CD4-positive, alpha-beta T cell (primary cell): ENCODE measurements around the gene ORM1. TPM values are rescaled to one million over a fixed set of nuclear protein-coding genes. Genes with fewer than 3 reads are reported as not detected.

Experiments used
- ATAC-seq: fragments of 200-7000 bp; cut with Tn5 transposase; one replicate; pipeline ENCODE4 v1.10.0; 2022; ENCODE audit warnings: mild to moderate bottlenecking; ENCODE audit not compliant: poor library complexity
- CTCF ChIA-PET: fragments of 350-600 bp; sonication (Branson Sonifier 250); formaldehyde crosslinking; loops from one replicate; lab custom pipeline; 2021; ENCODE audit warnings: antibody characterized with exemption, inconsistent platforms; lab: Charles Lee
- POLR2A ChIA-PET: fragments of 350-600 bp; sonication (Branson Sonifier 250); formaldehyde crosslinking; loops from one replicate; lab custom pipeline; 2021; ENCODE audit warnings: antibody characterized with exemption, inconsistent platforms; lab: Charles Lee
- DNase-seq, 14 experiments: peaks; one replicate each; pipeline ENCODE4 v3.0.0-alpha.2; 2013 to 2020; ENCODE audit warnings: mixed read lengths in 2 of 14
- H3K27ac ChIP-seq, 2 donors: one replicate each; pipeline versions ENCODE4 v1.5.1 to v1.7.0; 2013; ENCODE audit warnings: low read length in 2 of 2, low read depth in 1 of 2, mild to moderate bottlenecking in 1 of 2
- H3K27me3 ChIP-seq, 2 experiments: 1 replicate in 1 of 2; 2 replicates in 1 of 2; pipeline versions ENCODE4 v1.6.1 to v1.7.0; 2013; ENCODE audit warnings: low read length in 2 of 2, control low read depth in 1 of 2, mild to moderate bottlenecking in 1 of 2, moderate library complexity in 1 of 2; ENCODE audit not compliant: insufficient read depth in 2 of 2, control insufficient read depth in 1 of 2
- H3K36me3 ChIP-seq: one replicate; pipeline ENCODE4 v1.6.1; 2013; ENCODE audit warnings: low read length, control low read depth; ENCODE audit not compliant: insufficient read depth
- H3K4me1 ChIP-seq: one replicate; pipeline ENCODE4 v1.6.1; 2013; ENCODE audit warnings: low read length, control low read depth; ENCODE audit not compliant: insufficient read depth
- H3K4me3 ChIP-seq: one replicate; pipeline ENCODE4 v1.5.1; 2013; ENCODE audit warnings: mild to moderate bottlenecking, low read length, moderate library complexity
- H3K9me3 ChIP-seq, 2 experiments: 1 replicate in 1 of 2; 2 replicates in 1 of 2; pipeline versions ENCODE4 v1.6.1 to v1.7.0; 2013; ENCODE audit warnings: low read length in 2 of 2, mild to moderate bottlenecking in 2 of 2, control low read depth in 1 of 2, moderate library complexity in 1 of 2; ENCODE audit not compliant: control insufficient read depth in 1 of 2, insufficient read depth in 1 of 2
- H3K27ac Mint-ChIP-seq: one replicate; pipeline ENCODE4 v1.8.0; 2020; ENCODE audit warnings: mixed read lengths
- H3K27me3 Mint-ChIP-seq: one replicate; pipeline ENCODE4 v1.8.0; 2021; ENCODE audit warnings: mixed read lengths
- H3K36me3 Mint-ChIP-seq: one replicate; pipeline ENCODE4 v1.8.0; 2021; ENCODE audit warnings: low read depth, mixed read lengths
- H3K4me1 Mint-ChIP-seq: one replicate; pipeline ENCODE4 v1.8.0; 2021; ENCODE audit warnings: low read depth, mixed read lengths
- H3K4me3 Mint-ChIP-seq: one replicate; pipeline ENCODE4 v1.8.0; 2020; ENCODE audit warnings: mild to moderate bottlenecking, mixed read lengths
- H3K9me3 Mint-ChIP-seq: one replicate; pipeline ENCODE4 v1.8.0; 2020; ENCODE audit warnings: mixed read lengths
- intact Hi-C, 2 experiments: fragments of 100-400 bp; cut with DNase I in 1 of 2; cut with micrococcal nuclease in 1 of 2; formaldehyde crosslinking; loops; one replicate each; pipeline versions ENCODE4 v1.15.1 to v1.9.0; 2023 to 2025; cut with DNase I, micrococcal nuclease
- total RNA-seq, 174 experiments: library from RNA in 2 of 174; stranded (reverse) in 2 of 174; gene quantifications; one replicate each; pipeline ENCODE4 v1.2.3 and lab custom pipeline; 2021 to 2026
- TF ChIP-seq, protein P1 (sequence below): fragments of 200-600 bp; IDR thresholded peaks from one replicate; pipeline ENCODE4 v1.8.0; 2022; ENCODE audit warnings: antibody characterized with exemption, mild to moderate bottlenecking

Gene ORM1
- total RNA-seq, 2 experiments from 2014 or later = not detected

DNA sequence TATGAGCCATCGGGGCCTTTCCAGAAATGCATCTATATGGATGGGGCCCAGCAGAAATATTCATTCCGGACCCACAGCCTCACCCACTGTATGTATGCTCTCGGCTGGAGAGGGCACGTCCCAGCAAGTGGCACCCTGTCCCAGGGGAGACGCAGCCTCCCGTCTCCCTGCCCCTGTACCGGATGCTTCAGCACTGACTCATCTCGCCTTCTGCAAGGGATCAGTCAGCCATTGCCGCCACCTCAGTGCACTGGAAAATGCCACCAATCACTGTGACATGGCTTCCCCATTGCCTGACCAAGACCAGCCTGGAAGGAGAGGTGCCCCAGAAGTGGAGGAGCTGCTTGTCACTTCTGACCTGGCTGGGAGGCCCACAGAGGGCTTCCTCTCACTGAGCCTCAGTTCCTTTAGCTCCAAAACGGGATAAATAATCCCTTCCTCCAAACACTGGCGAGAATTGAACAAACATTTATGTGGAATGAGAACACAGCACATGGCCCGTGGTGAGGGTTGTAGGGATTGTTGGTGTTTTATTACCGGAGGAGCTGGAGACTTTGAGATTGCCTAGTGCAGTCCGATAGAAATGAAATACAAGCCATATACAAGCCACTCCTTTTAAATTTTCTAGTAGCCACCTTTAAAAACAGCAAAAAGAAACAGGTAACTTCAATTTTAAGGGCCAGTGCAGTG, 43.9 kb upstream of the ORM1 start:
- H3K4me3 Mint-ChIP-seq = no peak overlapping the region
- no peaks in the 10 kb centered on the region for H3K27me3 Mint-ChIP-seq
- Histone ChIP-seq H3K4me3 (no peak overlapping the region), H3K9me3 (no peaks in the 10 kb centered on the region), H3K4me1 (no peaks in the 10 kb centered on the region), H3K27me3 (no peaks in the 10 kb centered on the region), H3K27ac (no peak overlapping the region), H3K36me3 (no peaks in the 10 kb centered on the region)
- intact Hi-C loops = no loop called here
- no peaks in the 10 kb centered on the region for H3K36me3 Mint-ChIP-seq
- ATAC-seq = no peak
- ChIA-PET POLR2A (no interaction called here), CTCF (interaction anchor here (2.7 kb wide), 1 partner anchor 12 kb away, joined by 6 read pairs; no protein-coding TSS in a partner anchor)
- DNase-seq = peak in 1 of 14 experiments; percentile 1
- H3K27ac Mint-ChIP-seq = no peak overlapping the region
- no peaks in the 10 kb centered on the region for H3K4me1 Mint-ChIP-seq
- TF ChIP-seq, protein P1, sequence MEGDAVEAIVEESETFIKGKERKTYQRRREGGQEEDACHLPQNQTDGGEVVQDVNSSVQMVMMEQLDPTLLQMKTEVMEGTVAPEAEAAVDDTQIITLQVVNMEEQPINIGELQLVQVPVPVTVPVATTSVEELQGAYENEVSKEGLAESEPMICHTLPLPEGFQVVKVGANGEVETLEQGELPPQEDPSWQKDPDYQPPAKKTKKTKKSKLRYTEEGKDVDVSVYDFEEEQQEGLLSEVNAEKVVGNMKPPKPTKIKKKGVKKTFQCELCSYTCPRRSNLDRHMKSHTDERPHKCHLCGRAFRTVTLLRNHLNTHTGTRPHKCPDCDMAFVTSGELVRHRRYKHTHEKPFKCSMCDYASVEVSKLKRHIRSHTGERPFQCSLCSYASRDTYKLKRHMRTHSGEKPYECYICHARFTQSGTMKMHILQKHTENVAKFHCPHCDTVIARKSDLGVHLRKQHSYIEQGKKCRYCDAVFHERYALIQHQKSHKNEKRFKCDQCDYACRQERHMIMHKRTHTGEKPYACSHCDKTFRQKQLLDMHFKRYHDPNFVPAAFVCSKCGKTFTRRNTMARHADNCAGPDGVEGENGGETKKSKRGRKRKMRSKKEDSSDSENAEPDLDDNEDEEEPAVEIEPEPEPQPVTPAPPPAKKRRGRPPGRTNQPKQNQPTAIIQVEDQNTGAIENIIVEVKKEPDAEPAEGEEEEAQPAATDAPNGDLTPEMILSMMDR = no peak
- no peaks in the 10 kb centered on the region for H3K9me3 Mint-ChIP-seq

DNA sequence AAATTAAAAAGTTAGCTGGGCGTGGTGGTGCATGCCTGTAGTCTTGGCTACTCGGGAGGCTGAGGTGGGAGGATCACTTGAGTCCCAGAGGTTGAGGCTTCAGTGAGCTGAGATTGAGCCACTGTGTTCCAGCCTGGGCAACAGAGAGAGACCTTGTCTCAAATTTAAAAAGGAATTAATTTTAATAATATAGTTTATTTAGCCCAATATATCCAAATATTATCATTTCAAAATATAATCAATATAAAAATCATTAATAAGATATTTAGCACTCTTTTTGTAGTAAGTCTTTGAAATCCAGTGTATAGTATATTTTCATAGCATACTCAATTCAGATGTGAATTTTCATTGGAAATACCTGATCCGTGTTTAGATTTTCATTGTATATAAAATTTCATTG, 43.2 kb upstream of the ORM1 start:
- POLR2A ChIA-PET = no interaction called here
- H3K27me3 Mint-ChIP-seq = no peaks in the 10 kb centered on the region
- Histone ChIP-seq H3K27me3 (no peaks in the 10 kb centered on the region), H3K4me3 (no peak overlapping the region), H3K36me3 (no peaks in the 10 kb centered on the region), H3K4me1 (no peaks in the 10 kb centered on the region), H3K27ac (no peak overlapping the region), H3K9me3 (no peaks in the 10 kb centered on the region)
- H3K4me1 Mint-ChIP-seq = no peaks in the 10 kb centered on the region
- H3K9me3 Mint-ChIP-seq = no peaks in the 10 kb centered on the region
- H3K36me3 Mint-ChIP-seq = no peaks in the 10 kb centered on the region
- CTCF ChIA-PET = interaction anchor here (2.7 kb wide), 1 partner anchor 11 kb away, joined by 6 read pairs; no protein-coding TSS in a partner anchor
- TF ChIP-seq, protein P1 = no peak
- no peak overlapping the region for H3K27ac Mint-ChIP-seq
- intact Hi-C loops = no loop called here
- no peak overlapping the region for H3K4me3 Mint-ChIP-seq
- DNase-seq (no peak), ATAC-seq (no peak)

DNA sequence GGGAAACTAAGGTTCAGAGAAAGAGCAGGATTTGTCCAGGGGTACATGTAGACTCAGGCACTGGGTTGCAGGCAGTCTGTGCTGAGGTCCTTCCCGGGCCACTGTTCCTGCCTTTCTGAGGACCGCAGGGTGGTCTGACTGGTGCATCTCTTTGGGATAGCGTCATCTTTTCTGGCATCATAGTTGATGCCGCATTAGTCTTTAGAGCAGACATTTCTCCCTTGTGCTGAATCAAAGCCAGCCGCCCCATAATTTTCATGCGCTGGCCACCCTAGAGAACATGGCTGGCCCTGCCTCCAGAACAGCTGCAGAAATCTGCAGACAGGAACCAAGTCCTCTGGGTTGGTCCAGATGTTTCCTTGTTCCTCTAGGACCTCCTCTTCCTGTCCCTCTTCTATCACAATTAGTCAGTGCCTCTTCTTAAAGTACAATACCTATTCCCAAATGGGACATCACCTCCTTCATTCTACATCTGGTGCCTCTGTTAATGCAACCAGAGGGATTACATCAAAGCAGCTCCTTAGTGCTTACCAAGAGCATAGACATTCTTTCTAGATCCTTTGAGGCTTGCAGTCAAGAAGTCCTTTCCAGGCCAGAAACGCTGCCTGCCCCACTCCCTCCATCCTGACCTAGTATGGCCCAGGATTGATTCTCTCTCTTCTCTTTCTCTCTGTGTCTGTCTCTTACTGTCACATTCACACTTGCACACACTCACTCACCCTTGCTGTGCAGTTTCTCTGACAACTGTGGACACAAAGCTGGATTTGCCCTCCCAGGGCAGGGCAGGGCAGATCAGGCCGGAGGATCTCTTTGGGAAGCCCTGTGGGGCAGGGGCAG, 42.0 kb upstream of the ORM1 start:
- no peaks in the 10 kb centered on the region for H3K9me3 Mint-ChIP-seq
- DNase-seq (no peak), ATAC-seq (no peak)
- H3K4me3 Mint-ChIP-seq = no peak overlapping the region
- H3K27ac Mint-ChIP-seq = no peak overlapping the region
- H3K36me3 Mint-ChIP-seq = no peaks in the 10 kb centered on the region
- Histone ChIP-seq H3K36me3 (no peaks in the 10 kb centered on the region), H3K4me3 (no peak overlapping the region), H3K9me3 (no peaks in the 10 kb centered on the region), H3K27me3 (no peaks in the 10 kb centered on the region), H3K4me1 (no peaks in the 10 kb centered on the region), H3K27ac (no peak overlapping the region)
- intact Hi-C loops = no loop called here
- H3K4me1 Mint-ChIP-seq = no peaks in the 10 kb centered on the region
- TF ChIP-seq, protein P1 = no peak
- ChIA-PET CTCF (interaction anchor here (2.7 kb wide), 1 partner anchor 10 kb away, joined by 6 read pairs; no protein-coding TSS in a partner anchor), POLR2A (no interaction called here)
- H3K27me3 Mint-ChIP-seq = no peaks in the 10 kb centered on the region
